Keratinocyte (primary cell): ENCODE results near the gene GBX2.

Experiments used
- EZH2 ChIP-seq: IDR thresholded peaks from one replicate; pipeline ENCODE4 v1.6.1; 2012; ENCODE audit warnings: inconsistent platforms, mild to moderate bottlenecking, low read length, moderate library complexity
- TF ChIP-seq, protein P1 (sequence below), 3 experiments: IDR thresholded peaks in 1 of 3; conservative IDR thresholded peaks in 1 of 3; optimal IDR thresholded peaks in 1 of 3; 2 replicates in 2 of 3; 3 replicates in 1 of 3; pipeline versions ENCODE3 to v1.5.1; 2011; ENCODE audit warnings: low read length in 3 of 3, mild to moderate bottlenecking in 3 of 3, moderate library complexity in 2 of 3, control low read depth in 1 of 3, inconsistent platforms in 1 of 3; ENCODE audit not compliant: insufficient read depth in 2 of 3; ENCODE audit errors: extremely low read depth in 1 of 3

DNA sequence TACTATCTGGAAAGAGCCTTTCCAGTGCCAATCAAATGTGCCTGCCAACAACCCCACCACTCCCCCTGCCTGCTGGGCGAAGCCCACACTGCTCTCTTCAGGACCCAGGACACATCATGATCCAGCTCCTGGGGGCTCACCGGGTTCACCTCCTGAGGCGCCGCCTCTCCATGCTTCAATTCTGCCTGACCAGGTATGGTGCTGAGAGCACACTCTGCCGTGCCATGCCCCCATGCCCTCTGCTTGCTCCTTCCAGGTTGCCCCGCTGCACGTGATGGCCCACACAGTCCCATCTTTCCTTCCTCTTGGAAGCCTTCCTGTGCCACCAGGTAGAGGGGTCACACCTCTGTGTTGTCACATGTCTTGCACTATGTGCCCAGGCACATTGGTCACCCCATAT, 48.5 kb upstream of the GBX2 start:
- TF ChIP-seq, protein P1, sequence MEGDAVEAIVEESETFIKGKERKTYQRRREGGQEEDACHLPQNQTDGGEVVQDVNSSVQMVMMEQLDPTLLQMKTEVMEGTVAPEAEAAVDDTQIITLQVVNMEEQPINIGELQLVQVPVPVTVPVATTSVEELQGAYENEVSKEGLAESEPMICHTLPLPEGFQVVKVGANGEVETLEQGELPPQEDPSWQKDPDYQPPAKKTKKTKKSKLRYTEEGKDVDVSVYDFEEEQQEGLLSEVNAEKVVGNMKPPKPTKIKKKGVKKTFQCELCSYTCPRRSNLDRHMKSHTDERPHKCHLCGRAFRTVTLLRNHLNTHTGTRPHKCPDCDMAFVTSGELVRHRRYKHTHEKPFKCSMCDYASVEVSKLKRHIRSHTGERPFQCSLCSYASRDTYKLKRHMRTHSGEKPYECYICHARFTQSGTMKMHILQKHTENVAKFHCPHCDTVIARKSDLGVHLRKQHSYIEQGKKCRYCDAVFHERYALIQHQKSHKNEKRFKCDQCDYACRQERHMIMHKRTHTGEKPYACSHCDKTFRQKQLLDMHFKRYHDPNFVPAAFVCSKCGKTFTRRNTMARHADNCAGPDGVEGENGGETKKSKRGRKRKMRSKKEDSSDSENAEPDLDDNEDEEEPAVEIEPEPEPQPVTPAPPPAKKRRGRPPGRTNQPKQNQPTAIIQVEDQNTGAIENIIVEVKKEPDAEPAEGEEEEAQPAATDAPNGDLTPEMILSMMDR (optimal IDR thresholded peaks at IDR 0.05 in 1 of 3, IDR thresholded peaks at IDR 0.05 in 1 of 3, conservative IDR thresholded peaks at IDR 0.05 in 1 of 3; ENCODE audit: extremely low read depth in 1 of 3, insufficient read depth in 2 of 3, low read length in 3 of 3), result no peak
- TF ChIP-seq EZH2, result no peak
